K562 (cell line): ENCODE data around the gene PDE9A. TPM values are rescaled to one million over a fixed set of nuclear protein-coding genes. Genes with fewer than 3 reads are reported as not detected.

Experiments used
- ATAC-seq: fragments of 200-7000 bp; cut with Tn5 transposase; 3 replicates; pipeline ENCODE4 v1.9.1; 2020; ENCODE audit warnings: moderate library complexity
- BruUV-seq: library from RNA; stranded (reverse); fragments of 400-500 nt; replicated peaks from 2 replicates; lab custom pipeline; 2021; lab: Mats Ljungman, UMichigan
- CTCF ChIA-PET: fragments of 300-600 bp; formaldehyde crosslinking; extraction: SDS; loops from one replicate; lab custom pipeline; 2021; ENCODE audit warnings: low intra/inter-chr PET ratio; lab: Yijun Ruan, JAX
- POLR2A ChIA-PET: fragments of 300-600, 350-650 bp; sonication (Branson Sonifier 250); formaldehyde crosslinking; extraction: SDS; loops from one replicate; lab custom pipeline; 2021; ENCODE audit warnings: antibody characterized with exemption, inconsistent platforms; lab: Yijun Ruan, JAX
- DNase-seq, 4 experiments: peaks; one replicate each; pipeline versions ENCODE4 v3.0.0 to v3.0.0-alpha.2; 2011 to 2018; ENCODE audit warnings: low spot score in 3 of 4, mixed read lengths in 3 of 4; ENCODE audit errors: extremely low read depth in 1 of 4
- FAIRE-seq: peaks from 2 replicates; lab custom pipeline; 2011; peaks lifted over from hg19 to GRCh38; lab: Jason Lieb, UNC
- H2AFZ ChIP-seq: 2 replicates; pipeline ENCODE4 v1.6.0; 2011; ENCODE audit warnings: low read depth, low read length, control low read depth, inconsistent platforms
- H3K27ac ChIP-seq: fragments of 200-600 bp; 3 replicates; pipeline ENCODE4 v1.8.0; 2011; ENCODE audit warnings: low read depth, mild to moderate bottlenecking, control low read depth, inconsistent platforms, low read length, moderate library complexity, mixed read lengths; ENCODE audit errors: extremely low read depth
- H3K27me3 ChIP-seq, 2 experiments: fragments of 300-600 bp in 1 of 2; 2 replicates in 1 of 2; 3 replicates in 1 of 2; pipeline versions ENCODE4 v1.6.0 to v1.8.0; 2011; ENCODE audit warnings: inconsistent platforms in 2 of 2, low read length in 2 of 2, mild to moderate bottlenecking in 1 of 2, mixed read lengths in 1 of 2, moderate library complexity in 1 of 2; ENCODE audit not compliant: control insufficient read depth in 2 of 2, insufficient read depth in 2 of 2
- H3K36me3 ChIP-seq: fragments of 300-600 bp; 3 replicates; pipeline ENCODE4 v1.8.0; 2011; ENCODE audit warnings: mild to moderate bottlenecking, low read length, inconsistent platforms; ENCODE audit not compliant: control insufficient read depth, insufficient read depth
- H3K4me1 ChIP-seq, 2 experiments: fragments of 200-600 bp in 1 of 2; replicated peaks in 1 of 2; 2 replicates in 1 of 2; 3 replicates in 1 of 2; pipeline versions ENCODE4 v1.5.1 to v1.8.0; 2011; ENCODE audit warnings: inconsistent platforms in 2 of 2, low read length in 2 of 2, mild to moderate bottlenecking in 1 of 2, mixed read lengths in 1 of 2, moderate library complexity in 1 of 2; ENCODE audit not compliant: control insufficient read depth in 2 of 2, insufficient read depth in 2 of 2
- H3K4me2 ChIP-seq: 2 replicates; pipeline ENCODE4 v1.6.1; 2011; ENCODE audit warnings: low read length, control low read depth, inconsistent platforms, mixed read lengths; ENCODE audit not compliant: insufficient read depth
- H3K4me3 ChIP-seq: fragments of 200-600 bp; sonication (generic), shearing (Covaris generic); 2 replicates; pipeline ENCODE4 v1.5.1; 2016; ENCODE audit warnings: control low read depth, inconsistent platforms
- H3K79me2 ChIP-seq: fragments of 200-600 bp; 3 replicates; pipeline ENCODE4 v1.8.0; 2011; ENCODE audit warnings: low read length, inconsistent platforms; ENCODE audit not compliant: control insufficient read depth, insufficient read depth
- H3K9ac ChIP-seq, 2 experiments: 2 replicates each; pipeline versions ENCODE4 v1.6.0 to v1.6.1; 2011; ENCODE audit warnings: low read depth in 2 of 2, low read length in 2 of 2, control low read depth in 1 of 2, inconsistent platforms in 1 of 2, mild to moderate bottlenecking in 1 of 2, mixed read lengths in 1 of 2; ENCODE audit not compliant: insufficient read depth in 1 of 2
- H3K9me1 ChIP-seq: one replicate; pipeline ENCODE4 v1.6.0; 2011; ENCODE audit warnings: inconsistent platforms, mild to moderate bottlenecking, low read length, moderate library complexity; ENCODE audit not compliant: control insufficient read depth, insufficient read depth
- H3K9me3 ChIP-seq: replicated peaks from 2 replicates; pipeline ENCODE4 v1.5.1; 2011; ENCODE audit warnings: low read depth, low read length, inconsistent platforms; ENCODE audit not compliant: control insufficient read depth, insufficient read depth
- H4K20me1 ChIP-seq: replicated peaks from 2 replicates; pipeline ENCODE4 v1.6.1; 2011; ENCODE audit warnings: low read length, inconsistent platforms, mixed read lengths; ENCODE audit not compliant: control insufficient read depth, insufficient read depth
- LARP7 ChIP-seq: fragments of 450-650 bp; IDR thresholded peaks from 2 replicates; pipeline ENCODE4 v1.6.1; 2016
- NBN ChIP-seq: fragments of 450-650 bp; IDR thresholded peaks from 2 replicates; pipeline ENCODE4 v1.6.1; 2016; ENCODE audit warnings: low read depth, mild to moderate bottlenecking
- WGBS: fragments of 100-300 bp; shearing (Covaris generic); methylation state at CpG from one replicate; pipeline ENCODE4 v1.1.6; 2016; ENCODE audit warnings: low coverage, mixed read lengths; ENCODE audit not compliant: insufficient coverage; ENCODE audit errors: missing lambda C conversion rate; 5-methylcytosine and 5-hydroxymethylcytosine counted together
- in situ Hi-C: fragments of 300-500 bp; cut with MboI; formaldehyde crosslinking; loops from 4 replicates; pipeline ENCODE4 v1.15.0; 2018; ENCODE audit warnings: inconsistent platforms, mixed read lengths
- intact Hi-C: fragments of 100-400 bp; cut with micrococcal nuclease; formaldehyde crosslinking; loops from 2 replicates; pipeline ENCODE4 v1.14.2; 2022
- polyA plus RNA-seq, 8 experiments: library from polyadenylated mRNA; depleted of rRNA in 4 of 8; stranded (reverse) in 5 of 8; unstranded in 3 of 8; fragments of >200 nt; fragmentation: Nextera tagmentation in 2 of 8; fragmentation: Illumina TruSeq in 1 of 8; extraction: Ambion mirVana in 2 of 8; extraction: Trizol in 1 of 8; gene quantifications; 2 replicates each; pipeline versions ENCODE4 v1.2.1 to v1.2.3, GENCODE V29; 2011 to 2014; ENCODE audit warnings: inconsistent platforms in 1 of 8, missing spikeins in 1 of 8
- total RNA-seq, 7 experiments: library from RNA; depleted of rRNA in 6 of 7; stranded (reverse); fragments of >200 nt in 6 of 7; fragmentation: Illumina TruSeq in 2 of 7; extraction: Trizol in 2 of 7; gene quantifications; 2 replicates each; pipeline versions ENCODE4 v1.2.1 to v1.2.3, GENCODE V29; 2011 to 2021; ENCODE audit warnings: low replicate concordance in 1 of 7
- TF ChIP-seq, protein P1 (sequence below): sonication (generic); formaldehyde crosslinking; IDR thresholded peaks from 2 replicates; pipeline ENCODE4 v1.8.0; 2023; ENCODE audit warnings: mild to moderate bottlenecking, missing genetic modification reagents

The PDE9A gene
- total and polyA plus RNA-seq, 9 of the 15 experiments (the other 6 are each of a cell fraction or from before 2014, with no cell fraction given): 0.07 to 0.27 TPM; not detected in 7

DNA sequence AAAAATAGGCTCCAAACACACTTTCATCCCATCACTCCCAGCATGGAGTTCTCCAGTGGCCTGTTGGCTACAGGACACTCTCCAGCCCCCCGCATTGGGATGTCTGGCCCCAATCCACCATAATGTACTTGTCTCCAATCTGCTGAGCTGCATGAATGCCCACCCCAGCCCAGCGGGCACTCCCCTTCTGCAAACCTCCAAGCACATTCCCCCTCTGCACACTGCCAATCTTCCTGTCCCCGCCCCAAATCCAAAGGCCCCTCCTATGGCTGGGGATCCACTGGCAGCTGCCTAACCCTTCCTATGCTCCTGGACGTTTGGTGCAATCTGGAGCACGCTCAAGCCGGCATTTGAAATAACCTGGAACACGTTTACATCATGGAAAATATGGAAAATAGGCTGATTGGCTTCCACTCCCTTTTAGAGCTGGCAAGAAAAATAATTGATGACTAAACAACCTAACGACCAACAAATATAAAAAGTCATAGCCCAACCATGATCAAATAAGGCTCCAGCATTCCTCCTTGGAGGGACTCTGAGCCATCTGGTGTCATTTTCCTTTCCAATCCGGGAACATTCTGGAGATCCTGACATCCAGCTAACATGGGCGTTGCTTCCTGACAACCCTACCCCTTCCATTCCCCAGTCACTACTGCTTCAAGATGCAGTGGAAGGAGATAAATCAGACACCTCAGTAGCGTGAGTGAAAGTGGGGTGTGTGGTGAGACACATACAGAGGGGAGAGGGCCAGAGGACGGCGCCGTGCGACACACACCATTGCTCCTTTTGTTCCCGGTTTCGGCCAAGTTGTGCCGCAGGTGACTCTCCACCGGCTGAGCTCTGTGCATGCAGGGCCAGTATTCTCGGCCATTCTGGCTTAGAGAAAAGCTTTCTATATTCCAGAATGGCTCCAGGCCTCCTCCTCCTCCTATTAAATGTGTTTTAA, 41.6 kb downstream of the PDE9A start:
- H3K79me2 ChIP-seq: no peaks in the 10 kb centered on the region
- intact Hi-C loops (no loop called here), in situ Hi-C loops (no loop called here)
- no peak for TF ChIP-seq LARP7
- TF ChIP-seq, protein P1, sequence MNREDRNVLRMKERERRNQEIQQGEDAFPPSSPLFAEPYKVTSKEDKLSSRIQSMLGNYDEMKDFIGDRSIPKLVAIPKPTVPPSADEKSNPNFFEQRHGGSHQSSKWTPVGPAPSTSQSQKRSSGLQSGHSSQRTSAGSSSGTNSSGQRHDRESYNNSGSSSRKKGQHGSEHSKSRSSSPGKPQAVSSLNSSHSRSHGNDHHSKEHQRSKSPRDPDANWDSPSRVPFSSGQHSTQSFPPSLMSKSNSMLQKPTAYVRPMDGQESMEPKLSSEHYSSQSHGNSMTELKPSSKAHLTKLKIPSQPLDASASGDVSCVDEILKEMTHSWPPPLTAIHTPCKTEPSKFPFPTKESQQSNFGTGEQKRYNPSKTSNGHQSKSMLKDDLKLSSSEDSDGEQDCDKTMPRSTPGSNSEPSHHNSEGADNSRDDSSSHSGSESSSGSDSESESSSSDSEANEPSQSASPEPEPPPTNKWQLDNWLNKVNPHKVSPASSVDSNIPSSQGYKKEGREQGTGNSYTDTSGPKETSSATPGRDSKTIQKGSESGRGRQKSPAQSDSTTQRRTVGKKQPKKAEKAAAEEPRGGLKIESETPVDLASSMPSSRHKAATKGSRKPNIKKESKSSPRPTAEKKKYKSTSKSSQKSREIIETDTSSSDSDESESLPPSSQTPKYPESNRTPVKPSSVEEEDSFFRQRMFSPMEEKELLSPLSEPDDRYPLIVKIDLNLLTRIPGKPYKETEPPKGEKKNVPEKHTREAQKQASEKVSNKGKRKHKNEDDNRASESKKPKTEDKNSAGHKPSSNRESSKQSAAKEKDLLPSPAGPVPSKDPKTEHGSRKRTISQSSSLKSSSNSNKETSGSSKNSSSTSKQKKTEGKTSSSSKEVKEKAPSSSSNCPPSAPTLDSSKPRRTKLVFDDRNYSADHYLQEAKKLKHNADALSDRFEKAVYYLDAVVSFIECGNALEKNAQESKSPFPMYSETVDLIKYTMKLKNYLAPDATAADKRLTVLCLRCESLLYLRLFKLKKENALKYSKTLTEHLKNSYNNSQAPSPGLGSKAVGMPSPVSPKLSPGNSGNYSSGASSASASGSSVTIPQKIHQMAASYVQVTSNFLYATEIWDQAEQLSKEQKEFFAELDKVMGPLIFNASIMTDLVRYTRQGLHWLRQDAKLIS (CRISPR knock-in tag): no peak
- TF ChIP-seq NBN: no peak
- WGBS: under 1% methylated on average over 20 of the region's 20 CpGs
- H3K4me2 ChIP-seq: no peak overlapping the region
- H3K27me3 ChIP-seq: peaks cover 24 to 61% of the 10 kb centered on the region in 2 experiments; a peak in 4 of 5 replicates
- H3K4me1 ChIP-seq: no peaks in the 10 kb centered on the region; a peak in 1 of 5 replicates
- no peak overlapping the region for H3K27ac ChIP-seq
- FAIRE-seq (no peak), DNase-seq (no peak), ATAC-seq (no peak)
- no peak overlapping the region for H3K4me3 ChIP-seq
- ChIA-PET CTCF (no interaction called here), POLR2A (interaction anchor here (0.5 to 1.3 kb wide), 2 partner anchors 17 to 18 kb away, joined by 3 to 8 read pairs; no protein-coding TSS in a partner anchor)
- BruUV-seq: no TSS peak
- no peaks in the 10 kb centered on the region for H3K9me1 ChIP-seq
- H4K20me1 ChIP-seq: peaks cover 17% of the 10 kb centered on the region; the same call in 1 of the 2 replicates
- H3K36me3 ChIP-seq: no peaks in the 10 kb centered on the region
- H2AFZ ChIP-seq: no peak overlapping the region
- H3K9ac ChIP-seq: no peak overlapping the region
- H3K9me3 ChIP-seq: no peaks in the 10 kb centered on the region
